CD4-positive, alpha-beta T cell treated with Interleukin-17A for 1 hour (primary cell): ENCODE measurements around the gene CDK5RAP2.
A peak's percentile ranks its signal among the peaks of the same experiment; 100 is the strongest.
"Not testable (repeated sequence)": the region's sequence is repeated elsewhere in the genome, so short reads cannot be mapped to it uniquely, and the experiment has no call there.

ENCODE experiments used
- DNase-seq: peaks from one replicate; pipeline ENCODE4 v3.0.0-alpha.2; 2020

The CDK5RAP2 gene

DNA sequence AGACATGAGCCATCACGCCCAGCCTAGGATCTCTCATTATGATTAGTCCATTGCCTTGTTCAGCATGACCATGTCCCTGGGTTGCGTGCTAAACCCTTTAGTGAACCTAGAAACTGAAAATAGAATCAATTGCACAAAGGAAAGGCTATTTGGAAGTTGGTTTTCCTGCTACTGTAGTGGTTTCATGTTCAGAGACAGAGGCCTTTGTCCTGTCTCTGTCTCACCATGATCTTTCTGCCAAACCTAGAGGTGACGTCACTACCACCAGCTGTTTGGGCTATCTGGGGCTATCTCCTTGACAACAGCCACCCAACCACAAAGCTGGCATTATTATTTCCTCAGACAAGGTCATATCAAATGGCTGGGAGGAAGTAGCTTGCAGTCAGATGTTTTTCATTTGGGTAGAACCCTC is 4.0 kb upstream of the CDK5RAP2 start:
- DNase-seq = peak; percentile 68

DNA sequence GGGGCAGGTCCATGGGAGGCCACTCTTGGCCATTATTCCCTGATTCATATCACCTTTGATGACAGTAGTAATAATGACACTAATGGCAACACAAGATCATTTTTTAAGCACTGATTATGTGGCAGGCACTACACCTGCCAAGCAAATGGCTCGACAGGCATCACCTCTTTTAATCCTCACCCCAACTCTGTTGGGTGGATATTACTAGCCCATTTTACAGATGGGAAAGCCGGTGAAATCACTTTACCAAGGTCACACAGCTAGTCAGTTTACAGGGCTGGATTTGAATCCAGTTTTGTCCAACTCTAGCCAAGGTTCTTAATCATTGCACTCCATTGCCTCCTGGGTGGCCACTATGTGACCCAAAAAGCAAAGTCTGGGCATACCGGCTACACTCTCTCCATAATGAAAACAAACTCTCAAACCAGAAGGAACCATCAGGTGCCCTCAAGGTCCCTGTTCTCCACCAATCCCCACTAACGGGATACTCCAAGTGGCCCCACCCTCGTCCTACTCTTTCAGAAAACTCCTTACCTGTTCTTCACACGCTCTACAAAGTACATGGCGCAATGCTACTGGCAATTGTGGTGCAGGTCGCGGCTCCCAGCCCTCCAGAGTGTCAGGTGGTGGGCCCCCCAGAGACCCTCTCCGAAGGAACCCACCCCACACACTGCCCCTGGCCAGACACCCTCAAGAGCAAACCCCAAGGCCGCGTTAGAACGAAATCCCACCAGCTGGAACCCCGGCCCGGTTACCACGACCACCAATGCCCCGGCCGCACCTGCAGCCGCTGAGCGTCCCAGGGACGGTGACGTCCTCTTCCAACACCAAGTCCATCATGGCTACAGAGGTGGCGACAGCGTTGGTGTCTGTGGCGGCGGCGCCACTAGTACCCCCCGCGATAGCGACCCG is 572 bp downstream of the CDK5RAP2 start:
- no peak for DNase-seq

DNA sequence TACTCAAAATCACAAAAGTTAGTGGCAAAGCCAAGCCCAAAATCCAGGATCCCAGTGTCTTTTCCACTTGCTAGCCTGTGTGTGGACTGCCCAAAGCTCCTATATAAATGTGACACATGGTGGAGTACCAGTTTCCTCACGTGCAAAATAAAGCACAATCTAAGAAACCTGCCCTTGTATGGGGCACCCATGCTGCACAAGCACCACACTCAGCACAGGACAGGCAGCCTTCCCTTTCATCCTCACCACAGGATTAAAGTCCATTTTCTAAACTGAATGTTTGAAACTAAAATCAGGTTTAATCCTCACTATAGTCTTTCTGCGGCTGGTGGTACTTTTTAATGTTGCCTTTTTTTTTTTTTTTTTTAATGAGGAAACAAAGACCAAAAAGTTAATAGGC is 5.5 kb downstream of the CDK5RAP2 start:
- no peak for DNase-seq

DNA sequence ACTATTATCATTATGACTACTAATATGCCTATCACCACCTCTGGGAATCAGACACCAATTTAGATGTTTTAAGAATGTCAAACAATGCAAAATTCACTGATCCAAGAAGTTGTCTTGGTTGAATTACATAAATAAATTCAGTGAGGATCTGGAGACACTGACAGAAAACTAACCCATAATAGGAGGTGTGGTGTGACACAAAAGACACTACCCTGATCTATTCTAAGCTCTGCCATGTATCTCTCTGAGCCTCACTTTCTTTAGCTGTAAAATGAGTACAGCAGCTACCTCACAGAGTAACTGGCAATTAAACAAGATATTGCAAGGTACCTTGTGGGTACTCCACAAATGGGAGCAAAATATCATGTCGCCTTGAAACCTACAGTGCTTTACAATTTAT is 7.5 kb downstream of the CDK5RAP2 start:
- no peak for DNase-seq

DNA sequence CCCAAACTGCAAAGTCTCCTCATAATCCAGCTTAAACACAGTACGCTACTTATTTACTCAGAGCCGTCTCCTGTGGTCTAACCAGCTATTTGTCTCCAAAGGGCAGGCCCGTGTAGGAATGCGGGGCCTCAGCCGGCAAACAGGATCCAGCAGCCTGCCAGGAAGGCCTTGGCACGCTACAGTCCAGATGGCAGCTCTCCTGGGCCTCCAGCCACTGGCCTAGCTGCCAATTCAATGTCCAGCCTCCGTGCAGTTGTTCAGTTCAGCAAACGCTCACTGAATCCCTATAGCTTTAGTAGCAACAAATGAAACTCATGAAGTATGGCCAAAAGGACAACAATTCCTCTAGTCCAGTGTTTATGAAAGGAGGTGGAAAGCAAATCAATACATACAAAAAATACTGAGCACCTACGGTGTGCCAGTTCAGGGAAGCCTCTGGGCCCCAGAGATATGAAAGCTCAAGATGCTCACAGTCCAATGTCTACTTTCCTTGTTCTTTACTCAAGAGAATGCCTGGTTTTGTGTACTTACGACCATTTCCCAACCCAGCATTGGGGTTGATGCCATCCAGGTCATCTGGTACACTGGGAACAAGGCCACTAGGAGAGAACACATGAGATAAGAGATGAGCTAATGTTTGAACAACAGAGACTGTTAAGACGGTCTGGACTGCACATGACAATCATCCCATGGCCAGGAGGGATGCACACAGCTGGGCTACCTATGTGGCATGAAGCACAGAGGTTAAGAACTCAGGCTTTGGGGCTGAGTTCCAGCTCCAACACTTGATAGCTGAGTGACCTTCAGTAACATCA is 8.3 kb downstream of the CDK5RAP2 start:
- no peak for DNase-seq

DNA sequence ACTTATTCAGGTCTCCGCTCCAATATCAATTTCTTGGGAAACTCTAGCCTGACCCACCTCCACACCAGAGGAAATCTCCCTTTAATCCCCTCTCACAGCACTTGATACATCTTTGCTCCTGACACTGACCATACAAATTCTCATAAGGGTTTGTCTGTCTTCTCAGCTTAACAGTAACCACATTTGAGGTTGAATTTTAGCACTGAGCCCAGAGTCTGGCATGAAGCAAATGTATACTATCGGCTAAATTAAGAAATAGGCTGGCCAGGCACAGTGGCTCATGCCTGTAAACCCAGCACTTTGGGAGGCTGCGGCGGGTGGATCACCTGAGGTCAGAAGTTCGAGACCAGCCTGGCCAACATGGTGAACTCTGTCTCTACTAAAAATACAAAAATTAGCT is 9.7 kb downstream of the CDK5RAP2 start:
- DNase-seq = no peak

DNA sequence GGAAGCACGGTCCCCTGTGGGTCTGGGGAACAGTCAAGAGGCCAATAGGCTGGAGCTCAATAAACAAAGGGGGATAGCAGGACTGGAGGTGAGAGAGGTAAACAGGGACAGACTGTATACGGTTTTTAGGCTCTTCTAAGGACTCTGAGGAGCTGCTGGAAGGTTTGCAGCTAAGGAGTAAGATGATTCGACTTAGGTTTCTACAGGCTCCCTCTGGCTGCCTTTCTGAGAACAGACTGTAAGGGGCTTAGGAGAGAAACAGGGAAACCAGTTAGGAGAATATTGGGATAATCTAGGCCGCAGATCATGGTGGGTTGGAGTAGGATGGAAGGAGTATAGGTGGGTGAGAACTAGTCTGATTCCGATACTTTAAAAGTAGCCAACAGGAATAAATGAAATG is 10.4 kb downstream of the CDK5RAP2 start:
- DNase-seq = no peak

DNA sequence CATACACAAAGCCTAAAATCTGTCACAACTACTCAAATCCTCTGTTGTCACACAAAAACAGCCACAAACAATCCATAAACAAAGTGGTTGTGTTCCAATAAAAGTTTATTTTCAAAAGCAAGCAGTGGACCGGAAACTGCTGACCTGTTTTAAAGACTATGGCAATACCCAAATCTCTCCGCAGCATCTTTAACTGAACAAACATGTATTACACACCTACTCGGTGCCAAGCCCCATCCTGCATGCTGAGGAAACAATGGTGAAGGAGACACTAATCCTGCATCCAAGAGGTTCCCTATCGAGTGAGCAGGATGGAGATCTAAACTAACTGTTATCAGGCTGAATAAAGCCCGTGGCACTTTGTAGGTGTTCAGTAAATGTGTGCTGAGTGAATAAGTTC is 11.2 kb downstream of the CDK5RAP2 start:
- DNase-seq = no peak

DNA sequence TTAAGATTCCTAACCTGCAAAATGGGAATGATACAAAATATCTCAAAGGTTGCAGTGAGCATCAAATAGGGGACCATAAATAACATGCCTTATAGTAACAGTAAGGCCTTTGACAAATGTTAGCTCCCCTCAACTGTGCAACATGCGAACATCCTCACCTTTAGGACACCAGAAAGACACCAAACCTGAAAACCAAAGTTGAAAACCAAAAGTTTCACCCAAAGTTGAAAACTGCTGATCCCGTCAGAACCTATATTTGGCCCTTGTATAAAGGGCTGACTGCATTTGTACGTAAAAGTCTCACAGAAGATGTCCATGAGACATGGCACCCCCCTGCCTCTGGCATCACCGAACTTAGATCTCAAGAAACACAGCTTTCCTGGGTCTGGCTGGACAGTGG is 12.1 kb downstream of the CDK5RAP2 start:
- no peak for DNase-seq

DNA sequence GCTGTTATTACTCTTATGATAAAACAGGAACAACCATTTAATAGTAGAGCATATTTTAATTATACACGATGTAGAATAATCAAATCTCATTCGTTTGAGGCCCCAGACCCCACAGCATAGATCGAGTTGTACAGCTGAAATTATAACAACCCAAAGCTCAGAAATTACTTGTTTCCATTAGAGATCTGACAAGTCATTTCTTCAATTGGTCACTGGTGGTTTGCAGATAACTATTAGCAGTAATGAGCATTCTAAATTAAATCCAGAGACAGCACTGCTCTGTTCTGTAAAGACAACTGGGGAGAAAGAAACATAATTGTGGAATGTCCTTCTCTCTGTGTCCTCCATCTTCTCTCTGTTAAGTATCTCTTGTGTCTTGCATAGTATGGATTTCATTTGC is 12.9 kb downstream of the CDK5RAP2 start:
- DNase-seq = no peak

DNA sequence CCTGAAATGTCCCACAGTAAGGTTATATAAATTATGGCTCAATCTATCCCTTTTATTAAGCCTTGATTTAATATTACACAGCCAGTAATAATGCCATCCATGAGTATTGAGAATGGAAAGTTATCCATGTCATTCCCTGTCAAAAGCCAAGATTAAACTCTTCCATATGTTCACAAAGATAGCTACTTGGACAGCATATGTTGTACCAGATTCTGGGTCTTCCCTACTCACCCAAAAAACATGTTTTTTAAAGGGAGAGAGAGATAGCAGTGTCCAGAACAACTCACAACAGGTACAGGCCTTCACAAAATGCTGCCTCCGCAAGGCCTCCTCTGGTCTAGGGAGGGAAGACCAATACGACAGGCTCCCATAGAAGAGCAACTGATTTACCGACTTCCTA is 15.4 kb downstream of the CDK5RAP2 start:
- no peak for DNase-seq

DNA sequence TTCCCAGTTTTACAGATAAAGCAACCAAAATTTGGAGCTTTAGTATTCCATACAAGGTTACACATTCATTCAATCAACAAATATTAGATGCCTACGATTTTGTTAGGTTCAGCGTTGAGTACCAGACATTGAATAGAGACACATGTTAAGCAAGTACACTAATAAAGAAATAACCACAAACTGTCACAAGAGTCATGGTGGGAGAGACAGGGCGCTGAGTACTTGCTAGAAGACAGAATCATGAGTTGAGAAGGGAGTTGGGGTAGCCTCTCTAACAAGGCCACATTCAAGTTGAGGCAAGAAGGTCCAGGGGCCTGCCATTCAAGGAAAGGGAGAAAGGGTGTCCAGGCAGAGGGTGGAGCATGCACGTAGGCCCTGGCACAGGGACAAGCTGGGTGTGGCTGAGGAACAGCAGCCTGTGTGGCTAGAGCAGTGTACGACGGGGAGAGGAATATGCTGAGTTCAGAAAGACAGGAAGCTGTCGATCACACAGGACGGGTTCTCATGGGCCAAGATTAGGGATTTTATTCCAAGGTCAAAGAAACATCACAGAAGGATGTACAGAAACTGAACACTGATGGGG is 17.0 kb downstream of the CDK5RAP2 start:
- DNase-seq = no peak

DNA sequence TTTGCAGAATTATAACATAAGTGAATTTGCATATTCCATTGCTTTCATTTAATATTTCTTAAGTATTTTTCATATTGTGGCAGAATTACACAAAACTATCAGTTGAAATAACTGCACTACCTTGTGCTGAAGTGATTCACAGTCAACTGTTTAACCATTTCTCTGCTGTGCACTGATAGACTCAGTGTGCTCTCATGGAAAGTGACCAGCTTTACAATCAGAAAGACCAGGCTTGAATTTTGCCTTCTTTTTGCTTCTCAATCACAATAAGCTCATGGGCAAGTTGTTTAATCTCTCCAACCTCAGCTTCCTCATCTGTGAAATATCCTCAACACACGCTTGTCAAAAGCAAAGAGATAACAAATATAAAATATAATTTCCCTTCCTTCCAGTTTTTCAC is 18.3 kb downstream of the CDK5RAP2 start:
- DNase-seq = no peak

DNA sequence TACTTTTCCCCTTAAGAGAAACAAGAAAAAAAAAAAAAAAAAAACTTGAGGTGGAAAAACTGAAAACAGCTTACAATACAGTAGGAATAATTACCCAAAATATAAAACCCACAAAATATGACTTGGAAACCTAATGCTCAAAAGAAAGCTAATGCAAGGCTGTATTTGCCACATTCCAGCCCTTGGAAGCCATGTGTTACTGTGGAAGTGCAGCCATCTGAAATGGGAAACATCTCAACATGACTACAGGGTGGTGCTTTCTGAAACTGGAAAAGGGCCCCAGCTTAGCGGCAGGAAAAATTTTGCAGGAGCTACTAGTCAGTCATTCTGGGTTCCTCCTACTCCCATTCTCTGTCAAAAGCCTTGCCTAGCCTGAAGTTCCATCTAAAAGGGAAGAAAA is 20.4 kb downstream of the CDK5RAP2 start:
- no peak for DNase-seq

DNA sequence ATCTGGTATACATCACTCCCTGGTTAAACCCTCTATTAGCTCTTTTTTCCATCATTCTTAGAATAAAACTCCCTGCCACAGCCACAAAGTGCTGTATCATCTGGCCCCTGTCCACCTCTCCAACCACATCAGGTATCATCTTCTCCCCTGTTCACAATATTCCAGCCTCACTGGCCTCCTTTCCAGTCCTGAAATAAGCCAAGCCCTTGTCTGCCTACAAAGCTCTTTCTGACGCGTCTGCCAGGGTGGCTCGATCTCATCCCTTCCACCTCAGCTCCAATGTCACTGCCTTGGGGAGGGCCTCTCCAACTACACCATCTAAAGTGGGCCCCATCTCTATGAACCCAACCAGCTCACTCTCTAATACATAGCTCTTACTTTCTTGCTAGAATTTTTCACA is 21.5 kb downstream of the CDK5RAP2 start:
- no peak for DNase-seq

DNA sequence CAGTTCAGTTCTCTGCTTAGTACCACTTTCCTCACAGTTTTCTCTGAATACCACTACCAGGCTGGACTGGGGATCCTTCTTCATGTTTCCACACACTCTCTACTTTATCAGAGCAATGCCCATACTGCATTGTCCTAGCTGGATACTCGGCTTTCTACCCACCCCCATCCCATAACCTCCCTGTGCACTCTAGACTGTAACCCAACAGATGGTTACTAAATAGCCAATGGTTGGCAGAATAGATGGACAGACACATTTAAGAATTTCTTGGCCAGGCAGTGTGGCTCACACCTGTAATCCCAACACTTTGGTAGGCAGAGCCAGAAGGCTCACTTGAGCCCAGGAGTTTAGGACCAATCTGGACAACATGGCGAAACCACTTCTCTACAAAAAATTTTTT is 22.8 kb downstream of the CDK5RAP2 start:
- no peak for DNase-seq

DNA sequence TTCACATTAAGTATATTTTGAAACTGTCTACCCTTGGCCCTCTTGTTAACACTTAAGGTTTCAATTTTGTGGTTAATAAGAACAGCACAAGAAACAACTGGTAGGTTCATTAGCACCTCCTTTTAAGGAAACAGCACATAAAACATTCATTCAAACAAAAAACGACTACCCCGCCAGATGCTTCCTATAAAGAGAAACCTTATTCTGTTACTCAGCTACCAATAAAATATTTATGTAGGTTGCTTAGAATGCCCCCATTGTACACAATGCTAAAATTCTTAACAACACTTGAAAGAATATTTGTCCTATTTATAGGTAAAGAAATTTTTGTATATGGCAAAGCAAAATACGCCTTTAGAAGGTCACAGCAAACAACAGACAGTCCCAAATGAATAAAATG is 23.2 kb downstream of the CDK5RAP2 start:
- DNase-seq = no peak

DNA sequence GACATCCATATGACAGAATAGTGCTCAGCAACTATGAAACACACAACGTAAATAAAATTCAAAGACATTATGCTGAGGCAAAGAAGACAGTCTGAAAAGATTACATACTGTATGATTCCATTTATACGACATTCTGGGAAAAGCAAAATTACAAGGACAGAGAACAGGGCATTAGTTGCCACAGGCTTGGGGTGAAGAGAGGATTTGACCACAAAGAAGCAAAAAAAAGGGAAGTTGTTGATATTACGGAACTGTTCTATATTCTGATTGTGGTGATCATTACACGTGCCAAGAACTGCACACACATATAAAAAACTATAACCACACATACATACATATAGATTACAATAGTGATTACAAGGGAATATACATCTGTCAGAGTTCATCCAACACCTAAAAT is 24.1 kb downstream of the CDK5RAP2 start:
- DNase-seq = no peak

DNA sequence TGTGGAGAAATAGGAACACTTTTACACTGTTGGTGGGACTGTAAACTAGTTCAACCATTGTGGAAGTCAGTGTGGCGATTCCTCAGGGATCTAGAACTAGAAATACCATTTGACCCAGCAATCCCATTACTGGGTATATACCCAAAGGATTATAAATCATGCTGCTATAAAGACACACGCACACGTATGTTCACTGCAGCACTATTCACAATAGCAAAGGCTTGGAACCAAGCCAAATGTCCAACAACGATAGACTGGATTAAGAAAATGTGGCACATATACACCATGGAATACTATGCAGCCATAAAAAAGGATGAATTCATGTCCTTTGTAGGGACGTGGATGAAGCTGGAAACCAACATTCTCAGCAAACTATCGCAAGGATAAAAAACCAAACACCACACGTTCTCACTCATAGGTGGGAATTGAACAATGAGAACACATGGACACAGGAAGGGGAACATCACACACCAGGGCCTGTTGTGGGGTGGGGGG is 27.7 kb downstream of the CDK5RAP2 start:
- not testable (repeated sequence) for DNase-seq

DNA sequence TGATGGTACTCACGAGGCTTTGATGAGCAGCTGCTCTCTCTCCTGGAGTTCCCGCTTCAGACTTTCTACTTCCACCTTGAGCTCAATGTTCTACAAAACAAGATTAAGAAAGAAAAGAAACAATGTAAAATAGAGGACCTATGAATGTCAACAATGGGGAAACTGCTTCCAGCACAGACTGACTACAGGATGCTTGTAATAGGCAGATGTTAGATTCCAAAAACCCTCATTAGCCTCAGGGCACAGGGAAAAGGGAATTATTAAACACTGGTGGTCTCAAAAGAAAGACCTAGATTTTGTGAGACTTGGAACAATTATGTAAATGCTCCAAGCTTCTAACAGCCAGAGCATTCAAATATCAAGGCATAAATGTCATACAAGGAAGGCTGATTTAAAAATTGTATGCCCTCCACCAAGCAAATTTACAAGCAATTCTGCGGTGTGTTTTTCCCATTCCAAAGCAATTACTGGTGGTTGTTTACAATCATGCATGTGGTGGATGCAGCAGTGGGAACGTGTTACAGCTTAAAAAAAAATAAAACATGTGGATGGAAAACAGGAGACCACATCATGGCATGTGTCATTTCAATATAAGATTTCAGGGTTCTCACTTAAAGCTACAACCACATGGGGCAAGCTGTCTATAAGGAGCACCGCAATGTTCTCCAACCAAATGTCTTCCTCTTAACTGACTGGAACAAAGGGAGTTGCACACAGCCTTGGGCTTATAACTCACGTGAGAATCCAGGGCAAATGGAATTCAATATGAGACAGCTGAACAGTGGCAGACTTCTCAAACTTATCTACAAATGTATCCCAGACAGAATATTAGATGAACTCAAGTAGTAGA is 34.0 kb downstream of the CDK5RAP2 start:
- DNase-seq = no peak

DNA sequence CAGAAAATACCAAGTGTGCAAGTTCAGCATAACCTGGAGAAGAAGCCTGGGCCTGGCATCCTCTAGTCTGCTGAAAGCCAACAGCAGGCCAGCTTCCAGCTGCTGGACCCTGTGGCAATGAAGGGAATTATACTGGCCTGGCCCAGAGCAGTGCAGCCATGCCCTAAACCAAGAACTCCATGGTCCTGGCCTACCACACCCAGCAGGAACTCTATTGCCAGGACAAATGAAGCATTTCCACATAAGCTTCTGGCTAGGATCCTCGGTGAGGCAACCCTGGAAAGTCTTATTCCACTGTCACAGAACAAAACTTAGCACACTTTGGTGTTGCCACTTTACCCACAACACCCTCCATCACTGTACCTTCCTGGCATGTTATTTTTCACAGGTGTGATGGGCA is 35.5 kb downstream of the CDK5RAP2 start:
- no peak for DNase-seq

DNA sequence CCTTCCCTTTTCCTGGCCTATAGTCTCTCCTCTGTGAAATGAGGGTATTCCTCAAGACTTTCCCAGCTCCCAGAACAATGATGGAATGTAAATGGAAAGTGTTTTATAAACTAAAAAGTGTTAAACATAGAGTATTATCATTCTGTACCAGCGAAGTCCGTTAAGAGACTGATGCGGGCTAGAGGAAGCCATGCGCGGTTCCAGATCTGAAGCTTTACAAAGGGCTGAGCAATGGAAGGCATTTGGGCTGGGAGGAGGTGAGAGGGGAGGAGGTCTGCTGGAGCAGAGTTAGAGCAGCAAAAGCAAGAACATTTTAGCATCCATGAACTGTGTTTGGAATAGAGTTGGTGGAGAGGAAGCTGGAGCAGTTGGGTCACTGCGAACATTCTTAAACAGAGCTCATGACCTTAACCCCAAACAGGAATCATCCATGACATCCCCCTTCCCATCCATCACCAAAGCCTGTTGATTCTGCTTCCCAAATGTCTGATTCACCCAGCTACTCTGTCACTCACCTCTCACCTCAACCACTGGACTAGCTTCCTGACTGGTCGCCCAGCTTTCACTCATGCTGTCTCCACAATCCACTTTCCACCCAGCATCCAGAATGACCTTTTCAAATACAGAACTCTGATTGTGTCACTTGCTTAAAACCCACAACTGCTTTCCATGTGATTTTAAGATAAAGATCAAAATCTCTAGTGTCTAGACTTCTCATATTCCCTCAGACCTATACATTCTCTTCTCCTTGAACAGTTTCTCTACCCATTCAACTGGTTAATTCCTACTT is 37.1 kb downstream of the CDK5RAP2 start:
- DNase-seq = no peak
